ENCODE measurements around the gene NKX1-1. TPM values are rescaled to one million over a fixed set of nuclear protein-coding genes. Genes with fewer than 3 reads are reported as not detected.

The NKX1-1 gene
- total and polyA plus RNA-seq, 2 of the 8 experiments (the other 6 are each of a cell fraction or from before 2014, with no cell fraction given), result not detected

DNA sequence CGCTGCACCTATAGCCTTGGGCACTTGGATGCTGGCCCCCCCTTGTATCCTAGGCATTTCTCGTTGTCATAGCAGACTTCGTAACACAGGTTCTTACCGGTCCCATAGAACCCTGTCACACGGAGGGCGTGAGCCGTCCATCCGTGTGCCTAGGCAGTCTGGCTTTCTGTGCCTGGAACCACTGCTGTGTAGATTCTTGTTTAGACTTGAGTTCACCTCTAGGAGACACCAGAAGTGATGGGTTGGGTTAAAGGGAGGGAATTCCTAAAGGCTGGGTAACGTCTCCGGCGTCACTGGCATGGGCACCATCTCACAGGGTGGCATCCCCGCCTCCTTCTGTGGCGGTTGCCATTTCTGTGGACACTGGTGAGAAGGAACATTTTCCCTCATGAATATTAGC, 13.5 kb upstream of the NKX1-1 start:
- H2AFZ ChIP-seq (ENCODE audit: low read length), result no peak overlapping the region
- no peaks in the 10 kb centered on the region for H3K79me2 ChIP-seq (ENCODE audit: control insufficient read depth in 1 of 2, insufficient read depth in 2 of 2, low read length in 2 of 2)
- no peaks in the 10 kb centered on the region for H3K9me3 ChIP-seq (ENCODE audit: insufficient read depth in 2 of 2, low read depth in 1 of 2, low read length in 1 of 2)
- WGBS, 2 experiments (ENCODE audit: extremely low coverage in 1 of 2, insufficient coverage in 1 of 2, insufficient read length in 1 of 2, insufficient replicate concordance in 2 of 2, low coverage in 1 of 2, low lambda C conversion rate in 2 of 2, missing lambda C conversion rate in 1 of 2), result 93% methylated on average over 13 of the region's 13 CpGs; no CpG with 5 or more reads in 1 of the 2 experiments
- ChIA-PET POLR2A (ENCODE audit: partially characterized antibody) (no interaction called here), CTCF (ENCODE audit: partially characterized antibody) (no interaction called here)
- no peak overlapping the region for H3K9ac ChIP-seq (replicated peaks in 1 of 4; ENCODE audit: extremely low read depth in 1 of 4, low read depth in 3 of 4, low read length in 3 of 4)
- H4K91ac ChIP-seq (replicated peaks; ENCODE audit: insufficient read length, low read length), result no peak overlapping the region
- no peak overlapping the region for H2BK12ac ChIP-seq (ENCODE audit: low read depth, low read length)
- H3K14ac ChIP-seq (ENCODE audit: insufficient read length), result no peak overlapping the region
- no peak overlapping the region for H3K56ac ChIP-seq (replicated peaks; ENCODE audit: insufficient read length, low read depth, low read length)
- no peak overlapping the region for H2BK20ac ChIP-seq (ENCODE audit: low read length)
- H3K4me3 ChIP-seq (ENCODE audit: extremely low read depth in 1 of 4, insufficient read depth in 2 of 4, low read depth in 3 of 4, low read length in 4 of 4), result no peak overlapping the region
- no peak for DNase-seq (ENCODE audit: low read depth in 1 of 2, low spot score in 2 of 2)
- H4K8ac ChIP-seq (ENCODE audit: extremely low read depth, insufficient read depth, low read length), result no peak overlapping the region
- no peak overlapping the region for H2BK120ac ChIP-seq (replicated peaks; ENCODE audit: low read depth, low read length)
- H3K4me2 ChIP-seq (ENCODE audit: insufficient read depth in 1 of 2, low read depth in 2 of 2, low read length in 2 of 2), result no peak overlapping the region
- H3K79me1 ChIP-seq (ENCODE audit: low read depth, low read length), result no peaks in the 10 kb centered on the region
- no peak overlapping the region for H3K27ac ChIP-seq (ENCODE audit: low read depth, low read length)
- no peak overlapping the region for H4K5ac ChIP-seq (ENCODE audit: insufficient read length, low read depth, low read length)
- no peak overlapping the region for H2AK5ac ChIP-seq (ENCODE audit: low read depth, low read length)
- no peak overlapping the region for H2BK15ac ChIP-seq (ENCODE audit: low read length)
- H3K27me3 ChIP-seq (replicated peaks in 1 of 4; ENCODE audit: control insufficient read depth in 3 of 4, extremely low read depth in 1 of 4, insufficient read depth in 3 of 4, low read length in 3 of 4), result peaks cover 0 to 3% (median 0%) of the 10 kb centered on the region in 4 experiments; a peak in 1 of 7 replicates
- H3K36me3 ChIP-seq (ENCODE audit: control insufficient read depth in 2 of 4, insufficient read depth in 4 of 4, low read length in 3 of 4), result no peaks in the 10 kb centered on the region
- H4K20me1 ChIP-seq (replicated peaks in 1 of 2; ENCODE audit: control insufficient read depth in 1 of 2, insufficient read depth in 2 of 2, low read length in 2 of 2), result peaks cover 0 to 3% of the 10 kb centered on the region in 2 experiments
- H3K23me2 ChIP-seq (ENCODE audit: low read depth, low read length), result no peaks in the 10 kb centered on the region; the same call in 1 of the 2 replicates
- H3K4ac ChIP-seq (replicated peaks; ENCODE audit: insufficient read length, low read depth, low read length), result no peak overlapping the region
- H3K4me1 ChIP-seq (replicated peaks in 1 of 4; ENCODE audit: control insufficient read depth in 3 of 4, insufficient read depth in 4 of 4, low read length in 3 of 4), result peaks cover 0 to 6% (median 2%) of the 10 kb centered on the region in 4 experiments; a peak in 3 of 7 replicates
- no peak for FAIRE-seq
- H2BK5ac ChIP-seq (ENCODE audit: low read depth, low read length), result no peak overlapping the region
- no peak overlapping the region for H3K18ac ChIP-seq (ENCODE audit: extremely low read depth, low read length)
- no peak overlapping the region for H3K23ac ChIP-seq (ENCODE audit: insufficient read length)
- no peak for TF ChIP-seq CTBP2 (IDR thresholded peaks at IDR 0.05; ENCODE audit: borderline replicate concordance, insufficient read depth, insufficient read length, low read length)
- TF ChIP-seq CHD1 (IDR thresholded peaks at IDR 0.05; ENCODE audit: low read depth, low read length), result no peak
- no peak for TF ChIP-seq POLR2AphosphoS5 (IDR thresholded peaks at IDR 0.05; ENCODE audit: low read depth, low read length)
- no peak for TF ChIP-seq RAD21 (IDR thresholded peaks at IDR 0.05 in 1 of 2, conservative IDR thresholded peaks at IDR 0.05 in 1 of 2; ENCODE audit: low read depth in 2 of 2, low read length in 2 of 2)
- TF ChIP-seq SP1 (IDR thresholded peaks at IDR 0.05; ENCODE audit: low read depth, low read length), result no peak
- no peak for TF ChIP-seq SIRT6 (IDR thresholded peaks at IDR 0.05; ENCODE audit: low read length)
- TF ChIP-seq SIX5 (IDR thresholded peaks at IDR 0.05; ENCODE audit: low read depth, low read length), result no peak
- no peak for TF ChIP-seq CBX8 (IDR thresholded peaks at IDR 0.05; ENCODE audit: borderline replicate concordance, low read depth, low read length)
- TF ChIP-seq EP300 (IDR thresholded peaks at IDR 0.05; ENCODE audit: borderline replicate concordance in 1 of 2, low read depth in 2 of 2, low read length in 2 of 2), result no peak
- TF ChIP-seq TAF7 (optimal IDR thresholded peaks at IDR 0.05; ENCODE audit: borderline replicate concordance, low read depth, low read length), result no peak
- no peak for TF ChIP-seq RNF2 (IDR thresholded peaks at IDR 0.05; ENCODE audit: borderline replicate concordance, low read depth, low read length, missing control alignments, poor library complexity, severe bottlenecking)
- TF ChIP-seq POU5F1 (IDR thresholded peaks at IDR 0.05; ENCODE audit: low read depth, low read length), result no peak
- TF ChIP-seq SUZ12 (IDR thresholded peaks at IDR 0.05; ENCODE audit: low read length), result no peak
- TF ChIP-seq EZH2 (IDR thresholded peaks at IDR 0.05; ENCODE audit: low read depth, low read length, severe bottlenecking), result no peak

Measured in H1 (cell line).